CD14-positive monocyte (primary cell): ENCODE data around the gene MAK. TPM values are rescaled to one million over a fixed set of nuclear protein-coding genes. Genes with fewer than 3 reads are reported as not detected.

Experiments used
- DNase-seq, 3 donors: peaks; one replicate each; pipeline ENCODE4 v3.0.0-alpha.2; 2011 to 2022
- H2AFZ ChIP-seq: 2 replicates; pipeline ENCODE4 v1.6.0; 2012; ENCODE audit warnings: mild to moderate bottlenecking, low read depth, low read length, inconsistent platforms; ENCODE audit not compliant: insufficient read depth, poor library complexity, severe bottlenecking
- H3K27ac ChIP-seq, 2 donors: 1 replicate in 1 of 2; 2 replicates in 1 of 2; pipeline ENCODE4 v1.5.1; 2012 to 2013; ENCODE audit warnings: low read length in 2 of 2, control low read depth in 1 of 2, inconsistent platforms in 1 of 2, low read depth in 1 of 2, mild to moderate bottlenecking in 1 of 2
- H3K27me3 ChIP-seq, 2 donors: one replicate each; pipeline versions ENCODE4 v1.6.0 to v1.6.1; 2011 to 2013; ENCODE audit warnings: low read length in 2 of 2; ENCODE audit not compliant: control insufficient read depth in 2 of 2, insufficient read depth in 2 of 2
- H3K36me3 ChIP-seq, 2 donors: replicated peaks in 1 of 2; 1 replicate in 1 of 2; 2 replicates in 1 of 2; pipeline versions ENCODE4 v1.5.1 to v1.6.1; 2012 to 2013; ENCODE audit warnings: low read length in 2 of 2, control low read depth in 1 of 2, inconsistent platforms in 1 of 2, mild to moderate bottlenecking in 1 of 2; ENCODE audit not compliant: insufficient read depth in 2 of 2, control insufficient read depth in 1 of 2
- H3K4me1 ChIP-seq, 2 donors: 1 replicate in 1 of 2; 2 replicates in 1 of 2; pipeline versions ENCODE4 v1.5.1 to v1.6.1; 2012 to 2013; ENCODE audit warnings: low read length in 2 of 2, control low read depth in 1 of 2, inconsistent platforms in 1 of 2, mild to moderate bottlenecking in 1 of 2, moderate library complexity in 1 of 2; ENCODE audit not compliant: insufficient read depth in 2 of 2, control insufficient read depth in 1 of 2
- H3K4me2 ChIP-seq: replicated peaks from 2 replicates; pipeline ENCODE3; 2012; ENCODE audit warnings: low read length, moderate library complexity, mild to moderate bottlenecking; ENCODE audit not compliant: poor library complexity, severe bottlenecking; ENCODE audit errors: extremely low read depth
- H3K4me3 ChIP-seq, 3 experiments: fragments of 200-600 bp in 1 of 3; sonication (generic) in 1 of 3; replicated peaks in 1 of 3; 1 replicate in 2 of 3; 2 replicates in 1 of 3; pipeline ENCODE4 v1.5.1; 2011 to 2013; ENCODE audit warnings: low read length in 3 of 3, mild to moderate bottlenecking in 3 of 3, control low read depth in 2 of 3, low read depth in 2 of 3, inconsistent platforms in 1 of 3, moderate library complexity in 1 of 3
- H3K79me2 ChIP-seq: 2 replicates; pipeline ENCODE4 v1.6.0; 2012; ENCODE audit warnings: mild to moderate bottlenecking, control low read depth, inconsistent platforms, low read length, moderate library complexity; ENCODE audit not compliant: insufficient read depth
- H3K9ac ChIP-seq: 2 replicates; pipeline ENCODE4 v1.6.0; 2017; ENCODE audit warnings: low read length, mild to moderate bottlenecking; ENCODE audit not compliant: insufficient read depth, poor library complexity, severe bottlenecking
- H3K9me3 ChIP-seq, 2 donors: replicated peaks in 1 of 2; 1 replicate in 1 of 2; 2 replicates in 1 of 2; pipeline versions ENCODE4 v1.5.1 to v1.6.1; 2012 to 2013; ENCODE audit warnings: low read length in 2 of 2, control low read depth in 1 of 2; ENCODE audit not compliant: control insufficient read depth in 1 of 2, insufficient read depth in 1 of 2
- H4K20me1 ChIP-seq: 2 replicates; pipeline ENCODE4 v1.6.0; 2012; ENCODE audit warnings: mild to moderate bottlenecking, low read length, control low read depth, moderate library complexity; ENCODE audit not compliant: insufficient read depth
- H3K27ac Mint-ChIP-seq, 7 donors: one replicate each; pipeline ENCODE4 v1.8.0; 2020; ENCODE audit warnings: mild to moderate bottlenecking in 7 of 7, mixed read lengths in 7 of 7, moderate library complexity in 6 of 7, inconsistent platforms in 2 of 7
- H3K27me3 Mint-ChIP-seq, 3 donors: one replicate each; pipeline ENCODE4 v1.8.0; 2021 to 2022; ENCODE audit warnings: low read depth in 3 of 3, mild to moderate bottlenecking in 3 of 3, mixed read lengths in 3 of 3, moderate library complexity in 3 of 3, inconsistent platforms in 1 of 3
- H3K36me3 Mint-ChIP-seq, 2 donors: one replicate each; pipeline ENCODE4 v1.8.0; 2020; ENCODE audit warnings: mixed read lengths in 2 of 2, inconsistent platforms in 1 of 2, mild to moderate bottlenecking in 1 of 2
- H3K4me1 Mint-ChIP-seq: one replicate; pipeline ENCODE4 v1.8.0; 2020; ENCODE audit warnings: mild to moderate bottlenecking, mixed read lengths
- H3K4me3 Mint-ChIP-seq, 2 donors: one replicate each; pipeline ENCODE4 v1.8.0; 2020; ENCODE audit warnings: mild to moderate bottlenecking in 2 of 2, mixed read lengths in 2 of 2, moderate library complexity in 1 of 2
- H3K9me3 Mint-ChIP-seq, 7 donors: one replicate each; pipeline ENCODE4 v1.8.0; 2020 to 2022; ENCODE audit warnings: mixed read lengths in 7 of 7, mild to moderate bottlenecking in 6 of 7, moderate library complexity in 6 of 7, inconsistent platforms in 2 of 7
- CTCF ChIP-seq: fragments of 200-600 bp; IDR thresholded peaks from one replicate; pipeline ENCODE4 v1.8.0; 2022; ENCODE audit warnings: antibody characterized with exemption, mild to moderate bottlenecking
- WGBS: methylation state at CpG from one replicate; pipeline ENCODE4 v1.1.5; 2013; ENCODE audit warnings: missing lambda C conversion rate; ENCODE audit not compliant: insufficient coverage; 5-methylcytosine and 5-hydroxymethylcytosine counted together
- intact Hi-C, 2 donors: fragments of 100-400 bp; cut with micrococcal nuclease; formaldehyde crosslinking; loops; one replicate each; pipeline versions ENCODE4 v1.15.0 to v1.15.1; 2023
- polyA plus RNA-seq, 3 donors: library from polyadenylated mRNA; depleted of rRNA in 1 of 3; unstranded in 2 of 3; stranded (reverse) in 1 of 3; fragments of 300-500 nt in 2 of 3; fragments of >200 nt in 1 of 3; fragmentation: Illumina TruSeq in 2 of 3; gene quantifications; 1 replicate in 2 of 3; 2 replicates in 1 of 3; pipeline ENCODE4 v1.2.3, GENCODE V29; 2012 to 2021

Gene MAK
- polyA plus RNA-seq, 3 donors: 0.68 to 1.4 (median 0.76) TPM

- Mint-ChIP-seq H3K9me3 (no peaks in the 10 kb centered on the region), H3K4me3 (no peak overlapping the region), H3K4me1 (peaks cover 1% of the 10 kb centered on the region), H3K36me3 (peaks cover 52 to 56% of the 10 kb centered on the region in 2 donors), H3K27me3 (no peaks in the 10 kb centered on the region), H3K27ac (peak overlapping the region in 1 of 7 donors; percentile 0)
- H3K4me3 ChIP-seq: no peak overlapping the region
- no peaks in the 10 kb centered on the region for H3K4me1 ChIP-seq
- H3K79me2 ChIP-seq: no peaks in the 10 kb centered on the region
- H3K27ac ChIP-seq: no peak overlapping the region
- no peaks in the 10 kb centered on the region for H3K27me3 ChIP-seq
- H3K4me2 ChIP-seq: no peak overlapping the region
- H4K20me1 ChIP-seq: peaks cover 15% of the 10 kb centered on the region
- H3K36me3 ChIP-seq: peaks cover 21 to 44% of the 10 kb centered on the region in 2 donors
- 98% methylated on average over 6 of the region's 6 CpGs for WGBS
- no peak overlapping the region for H3K9ac ChIP-seq
- intact Hi-C loops: no loop called here
- no peak overlapping the region for H2AFZ ChIP-seq
- no peak for TF ChIP-seq CTCF
- no peak for DNase-seq
- H3K9me3 ChIP-seq: no peaks in the 10 kb centered on the region
Measured at GRCh38 chr6:10759884-10760329, 78.4 kb downstream of the MAK start.

GRCh38 chr6:10759312-10759839 is 79.0 kb downstream of the MAK start:
- H3K79me2 ChIP-seq: peaks cover 4% of the 10 kb centered on the region
- DNase-seq: peak; percentile 6 to 60 (median 32)
- no peak overlapping the region for H3K9ac ChIP-seq
- Mint-ChIP-seq H3K27me3 (no peaks in the 10 kb centered on the region), H3K36me3 (peaks cover 57 to 61% of the 10 kb centered on the region in 2 donors), H3K27ac (peak overlapping the region in 1 of 7 donors; percentile 66), H3K4me3 (no peak overlapping the region), H3K4me1 (peaks cover 1% of the 10 kb centered on the region), H3K9me3 (no peaks in the 10 kb centered on the region)
- no peak overlapping the region for H3K4me2 ChIP-seq
- intact Hi-C loops: no loop called here
- no peaks in the 10 kb centered on the region for H3K27me3 ChIP-seq
- H3K9me3 ChIP-seq: no peaks in the 10 kb centered on the region
- H3K4me3 ChIP-seq: no peak overlapping the region
- H2AFZ ChIP-seq: no peak overlapping the region
- TF ChIP-seq CTCF: peak; percentile 66
- no peaks in the 10 kb centered on the region for H3K4me1 ChIP-seq
- peaks cover 20% of the 10 kb centered on the region for H4K20me1 ChIP-seq
- no peak overlapping the region for H3K27ac ChIP-seq
- 100% methylated on average over 1 of the region's 3 CpGs for WGBS
- H3K36me3 ChIP-seq: peaks cover 26 to 49% of the 10 kb centered on the region in 2 donors
